IMR-90 (cell line): ENCODE measurements around the gene PEX11G. TPM values are rescaled to one million over a fixed set of nuclear protein-coding genes. Genes with fewer than 3 reads are reported as not detected.

Source experiments
- ATAC-seq: fragments of 200-7000 bp; cut with Tn5 transposase; 2 replicates; pipeline ENCODE4 v1.9.1; 2020; ENCODE audit warnings: low read depth, mild to moderate bottlenecking, moderate library complexity
- BruUV-seq: library from RNA; stranded (reverse); fragments of 400-500 nt; replicated peaks from 2 replicates; lab custom pipeline; 2021; lab: Mats Ljungman, UMichigan
- CTCF ChIA-PET: fragments of 300-600 bp; formaldehyde crosslinking; extraction: SDS; loops from one replicate; lab custom pipeline; 2021; ENCODE audit warnings: antibody characterized with exemption; lab: Yijun Ruan, JAX
- POLR2A ChIA-PET: fragments of 300-600 bp; sonication (Branson Sonifier 250); formaldehyde crosslinking; loops from one replicate; lab custom pipeline; 2022; ENCODE audit warnings: antibody characterized with exemption; ENCODE audit not compliant: unreplicated experiment; lab: Charles Lee
- DNase-seq: peaks from one replicate; pipeline ENCODE4 v3.0.0; 2013
- H2AFZ ChIP-seq: replicated peaks from 2 replicates; pipeline ENCODE3; 2013; ENCODE audit warnings: low read length, mild to moderate bottlenecking; ENCODE audit not compliant: poor library complexity
- H2AK5ac ChIP-seq: 2 replicates; pipeline ENCODE4 v1.6.1; 2013; ENCODE audit warnings: low read depth, low read length, inconsistent platforms
- H2AK9ac ChIP-seq: replicated peaks from 2 replicates; pipeline ENCODE3; 2013; ENCODE audit warnings: mild to moderate bottlenecking, low read depth, low read length, moderate library complexity; ENCODE audit not compliant: poor library complexity
- H2BK120ac ChIP-seq: 2 replicates; pipeline ENCODE4 v1.6.1; 2013; ENCODE audit warnings: low read depth, low read length, inconsistent platforms
- H2BK15ac ChIP-seq: 3 replicates; pipeline ENCODE4 v1.6.1; 2013; ENCODE audit warnings: low read depth, low read length, inconsistent platforms
- H2BK20ac ChIP-seq: 2 replicates; pipeline ENCODE4 v1.6.1; 2013; ENCODE audit warnings: low read depth, mild to moderate bottlenecking, inconsistent platforms, low read length, moderate library complexity
- H2BK5ac ChIP-seq: 2 replicates; pipeline ENCODE4 v1.6.1; 2013; ENCODE audit warnings: mild to moderate bottlenecking, low read depth, low read length, inconsistent platforms; ENCODE audit not compliant: poor library complexity, severe bottlenecking
- H3K14ac ChIP-seq: replicated peaks from 2 replicates; pipeline ENCODE4 v1.6.1; 2013; ENCODE audit warnings: low read depth, low read length, inconsistent platforms
- H3K18ac ChIP-seq: 2 replicates; pipeline ENCODE4 v1.6.1; 2013; ENCODE audit warnings: low read depth, low read length, control low read depth
- H3K23ac ChIP-seq: 2 replicates; pipeline ENCODE4 v1.6.1; 2013; ENCODE audit warnings: low read depth, low read length, inconsistent platforms
- H3K27ac ChIP-seq: 2 replicates; pipeline ENCODE4 v1.5.1; 2013; ENCODE audit warnings: mild to moderate bottlenecking, control low read depth, low read length; ENCODE audit not compliant: insufficient read depth
- H3K27me3 ChIP-seq: 2 replicates; pipeline ENCODE4 v1.6.1; 2013; ENCODE audit warnings: low read length; ENCODE audit not compliant: control insufficient read depth, insufficient read depth
- H3K36me3 ChIP-seq: 2 replicates; pipeline ENCODE4 v1.6.1; 2013; ENCODE audit warnings: low read length, mixed read lengths; ENCODE audit not compliant: control insufficient read depth, insufficient read depth
- H3K4ac ChIP-seq: 2 replicates; pipeline ENCODE4 v1.6.1; 2013; ENCODE audit warnings: low read depth, low read length, inconsistent platforms
- H3K4me1 ChIP-seq: 2 replicates; pipeline ENCODE4 v1.6.1; 2013; ENCODE audit warnings: low read length, mixed read lengths; ENCODE audit not compliant: control insufficient read depth, insufficient read depth
- H3K4me2 ChIP-seq: 2 replicates; pipeline ENCODE4 v1.6.1; 2013; ENCODE audit warnings: low read depth, mild to moderate bottlenecking, control low read depth, low read length, moderate library complexity
- H3K4me3 ChIP-seq: 2 replicates; pipeline ENCODE4 v1.5.1; 2013; ENCODE audit warnings: low read depth, mild to moderate bottlenecking, control low read depth, low read length, moderate library complexity; ENCODE audit not compliant: insufficient read depth
- H3K56ac ChIP-seq: 2 replicates; pipeline ENCODE4 v1.6.1; 2013; ENCODE audit warnings: low read length, inconsistent platforms; ENCODE audit not compliant: insufficient read depth; ENCODE audit errors: extremely low read depth
- H3K79me1 ChIP-seq, 2 experiments: 2 replicates each; pipeline ENCODE4 v1.6.1; 2013; ENCODE audit warnings: low read length in 2 of 2, inconsistent platforms in 1 of 2, low read depth in 1 of 2
- H3K9ac ChIP-seq: 2 replicates; pipeline ENCODE4 v1.6.1; 2013; ENCODE audit warnings: low read depth, low read length, control low read depth
- H3K9me1 ChIP-seq: 2 replicates; pipeline ENCODE4 v1.6.1; 2013; ENCODE audit warnings: low read length, inconsistent platforms; ENCODE audit not compliant: insufficient read depth
- H3K9me3 ChIP-seq: 2 replicates; pipeline ENCODE4 v1.6.1; 2013; ENCODE audit warnings: low read length; ENCODE audit not compliant: control insufficient read depth, insufficient read depth
- H4K20me1 ChIP-seq: 2 replicates; pipeline ENCODE4 v1.6.1; 2013; ENCODE audit warnings: low read length, inconsistent platforms; ENCODE audit not compliant: insufficient read depth
- H4K5ac ChIP-seq: 2 replicates; pipeline ENCODE4 v1.6.1; 2013; ENCODE audit warnings: mild to moderate bottlenecking, low read depth, low read length, control low read depth
- H4K8ac ChIP-seq, 2 experiments: 2 replicates each; pipeline ENCODE4 v1.6.1; 2013; ENCODE audit warnings: low read depth in 2 of 2, low read length in 2 of 2, control low read depth in 1 of 2, inconsistent platforms in 1 of 2
- H4K91ac ChIP-seq: 2 replicates; pipeline ENCODE4 v1.6.1; 2013; ENCODE audit warnings: low read depth, low read length, inconsistent platforms; ENCODE audit not compliant: insufficient read depth
- BHLHE40 ChIP-seq: fragments of 150-350 bp; IDR thresholded peaks from 2 replicates; pipeline ENCODE4 v1.6.1; 2016; ENCODE audit warnings: mild to moderate bottlenecking, low read depth, low read length
- CEBPB ChIP-seq: IDR thresholded peaks from 2 replicates; pipeline ENCODE4 v1.6.1; 2012; ENCODE audit warnings: low read depth, low read length, improper control_type of control experiment
- CHD1 ChIP-seq: IDR thresholded peaks from 2 replicates; pipeline ENCODE4 v1.6.1; 2012; ENCODE audit warnings: low read depth, low read length, improper control_type of control experiment
- CTCF ChIP-seq: conservative IDR thresholded peaks from 2 replicates; pipeline ENCODE4 v1.5.1; 2012; ENCODE audit warnings: mild to moderate bottlenecking, low read depth, low read length, improper control_type of control experiment
- ELK1 ChIP-seq: fragments of 150-350 bp; IDR thresholded peaks from 2 replicates; pipeline ENCODE4 v1.6.1; 2016; ENCODE audit warnings: low read depth, mild to moderate bottlenecking, low read length, moderate library complexity, borderline replicate concordance
- FOS ChIP-seq: fragments of 150-350 bp; IDR thresholded peaks from 2 replicates; pipeline ENCODE4 v1.6.1; 2016; ENCODE audit warnings: low read depth, low read length
- MAZ ChIP-seq: IDR thresholded peaks from 2 replicates; pipeline ENCODE4 v1.6.1; 2012; ENCODE audit warnings: low read depth, mild to moderate bottlenecking, low read length, improper control_type of control experiment, moderate library complexity, borderline replicate concordance
- MXI1 ChIP-seq: IDR thresholded peaks from 2 replicates; pipeline ENCODE4 v1.6.1; 2012; ENCODE audit warnings: low read depth, mild to moderate bottlenecking, low read length, moderate library complexity, borderline replicate concordance
- POLR2A ChIP-seq: IDR thresholded peaks from 2 replicates; pipeline ENCODE4 v1.6.1; 2012; ENCODE audit warnings: mild to moderate bottlenecking, low read depth, low read length
- RFX5 ChIP-seq: IDR thresholded peaks from 2 replicates; pipeline ENCODE4 v1.8.0; 2012; ENCODE audit warnings: low read depth, mild to moderate bottlenecking, low read length, moderate library complexity
- WGBS, 2 experiments: methylation state at CpG; one replicate each; pipeline versions ENCODE4 v1.1.5 to v1.1.7; 2013; ENCODE audit warnings: missing lambda C conversion rate in 2 of 2; ENCODE audit not compliant: insufficient read length in 1 of 2; ENCODE audit errors: extremely low coverage in 2 of 2; 5-methylcytosine and 5-hydroxymethylcytosine counted together
- dilution Hi-C: fragments of 300-500 bp; cut with HindIII; formaldehyde crosslinking; loops from one replicate; pipeline ENCODE4 v1.14.3; 2018; ENCODE audit warnings: low sequenced_read_pairs; ENCODE audit not compliant: unreplicated experiment
- in situ Hi-C: fragments of 300-500 bp; cut with MboI; formaldehyde crosslinking; loops from 3 replicates; pipeline ENCODE4 v1.14.3; 2019; ENCODE audit warnings: low sequenced_read_pairs, inconsistent platforms, mixed read lengths
- intact Hi-C: fragments of 100-400 bp; cut with micrococcal nuclease; formaldehyde crosslinking; loops from 2 replicates; pipeline ENCODE4 v1.10.0; 2022
- polyA plus RNA-seq, 3 experiments: library from polyadenylated mRNA; depleted of rRNA; stranded (reverse); fragments of >200 nt; gene quantifications; 2 replicates each; pipeline ENCODE4 v1.2.3, GENCODE V29; 2012; ENCODE audit warnings: low replicate concordance in 1 of 3
- total RNA-seq: library from RNA; depleted of rRNA; stranded (reverse); fragments of >200 nt; gene quantifications from 2 replicates; pipeline ENCODE4 v1.2.3, GENCODE V29; 2012

The PEX11G gene
- total and polyA plus RNA-seq, 2 of the 4 experiments (the other 2 are of a cell fraction), result 0.72 to 1.7 TPM

- TF ChIP-seq MXI1, result no peak
- no peak for TF ChIP-seq POLR2A
These were observed 31.6 kb upstream of the PEX11G start (continued) for GRCh38 chr19:7520131-7521051.

GRCh38 chr19:7519361-7520130 lies 30.7 kb upstream of the PEX11G start:
- CTCF ChIA-PET, result no interaction called here
- no peak for ATAC-seq
- H2BK20ac ChIP-seq, result no peak overlapping the region

More at GRCh38 chr19:7519361-7520130, 30.7 kb upstream of the PEX11G start:
- Histone ChIP-seq H2BK120ac (no peak overlapping the region), H2BK5ac (no peak overlapping the region), H3K4me3 (no peak overlapping the region), H4K91ac (no peak overlapping the region), H2AK9ac (no peak overlapping the region), H4K5ac (no peak overlapping the region), H4K20me1 (no peaks in the 10 kb centered on the region), H4K8ac (no peak overlapping the region), H3K23ac (no peak overlapping the region), H3K56ac (no peak overlapping the region), H3K36me3 (peaks cover 14% of the 10 kb centered on the region; the same call in 1 of the 2 replicates), H3K4ac (no peak overlapping the region), H3K4me1 (peaks cover 17% of the 10 kb centered on the region), H3K4me2 (no peak overlapping the region), H3K9ac (no peak overlapping the region), H3K27me3 (no peaks in the 10 kb centered on the region), H2AK5ac (no peak overlapping the region), H2BK15ac (no peak overlapping the region), H3K27ac (no peak overlapping the region), H3K18ac (no peak overlapping the region), H3K9me3 (no peaks in the 10 kb centered on the region), H3K14ac (no peak overlapping the region), H3K9me1 (peaks cover 7% of the 10 kb centered on the region; the same call in 1 of the 2 replicates), H3K79me1 (peaks cover 20 to 46% of the 10 kb centered on the region in 2 experiments), H2AFZ (no peak overlapping the region)
- WGBS, 2 experiments, result 98% methylated on average over 54 of the region's 74 CpGs; no CpG with 5 or more reads in 1 of the 2 experiments
- in situ Hi-C loops (no loop called here), intact Hi-C loops (loop anchor here (5.0 kb wide), 1 partner anchor 122 kb away; no protein-coding TSS in a partner anchor), dilution Hi-C loops (no loop called here)
- no peak for DNase-seq
- no TSS peak for BruUV-seq
- POLR2A ChIA-PET, result no interaction called here
- TF ChIP-seq POLR2A (no peak), CEBPB (no peak), CHD1 (no peak), MAZ (no peak), MXI1 (no peak), RFX5 (no peak), FOS (no peak), CTCF (no peak), BHLHE40 (no peak), ELK1 (no peak)
